ENCODE measurements around the gene PPP6R3.

- TF ChIP-seq, protein P1, sequence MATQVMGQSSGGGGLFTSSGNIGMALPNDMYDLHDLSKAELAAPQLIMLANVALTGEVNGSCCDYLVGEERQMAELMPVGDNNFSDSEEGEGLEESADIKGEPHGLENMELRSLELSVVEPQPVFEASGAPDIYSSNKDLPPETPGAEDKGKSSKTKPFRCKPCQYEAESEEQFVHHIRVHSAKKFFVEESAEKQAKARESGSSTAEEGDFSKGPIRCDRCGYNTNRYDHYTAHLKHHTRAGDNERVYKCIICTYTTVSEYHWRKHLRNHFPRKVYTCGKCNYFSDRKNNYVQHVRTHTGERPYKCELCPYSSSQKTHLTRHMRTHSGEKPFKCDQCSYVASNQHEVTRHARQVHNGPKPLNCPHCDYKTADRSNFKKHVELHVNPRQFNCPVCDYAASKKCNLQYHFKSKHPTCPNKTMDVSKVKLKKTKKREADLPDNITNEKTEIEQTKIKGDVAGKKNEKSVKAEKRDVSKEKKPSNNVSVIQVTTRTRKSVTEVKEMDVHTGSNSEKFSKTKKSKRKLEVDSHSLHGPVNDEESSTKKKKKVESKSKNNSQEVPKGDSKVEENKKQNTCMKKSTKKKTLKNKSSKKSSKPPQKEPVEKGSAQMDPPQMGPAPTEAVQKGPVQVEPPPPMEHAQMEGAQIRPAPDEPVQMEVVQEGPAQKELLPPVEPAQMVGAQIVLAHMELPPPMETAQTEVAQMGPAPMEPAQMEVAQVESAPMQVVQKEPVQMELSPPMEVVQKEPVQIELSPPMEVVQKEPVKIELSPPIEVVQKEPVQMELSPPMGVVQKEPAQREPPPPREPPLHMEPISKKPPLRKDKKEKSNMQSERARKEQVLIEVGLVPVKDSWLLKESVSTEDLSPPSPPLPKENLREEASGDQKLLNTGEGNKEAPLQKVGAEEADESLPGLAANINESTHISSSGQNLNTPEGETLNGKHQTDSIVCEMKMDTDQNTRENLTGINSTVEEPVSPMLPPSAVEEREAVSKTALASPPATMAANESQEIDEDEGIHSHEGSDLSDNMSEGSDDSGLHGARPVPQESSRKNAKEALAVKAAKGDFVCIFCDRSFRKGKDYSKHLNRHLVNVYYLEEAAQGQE (IDR thresholded peaks at IDR 0.05; ENCODE audit: borderline replicate concordance) = no peak
- TF ChIP-seq EZH2 (IDR thresholded peaks at IDR 0.05; ENCODE audit: borderline replicate concordance, insufficient read depth, low read length, poor library complexity, severe bottlenecking) (no peak), TAF1 (IDR thresholded peaks at IDR 0.05; ENCODE audit: low read depth) (no peak)
These were observed 28.4 kb upstream of the PPP6R3 start for GRCh38 chr11:68431984-68432645.

Measured in neural cell (in vitro differentiated cells).